Esophagus squamous epithelium (tissue), 4 donors: ENCODE results near the gene NBL1.

Experiments used
- POLR2A ChIP-seq, 4 donors: fragments of 450-650 bp; IDR thresholded peaks; one replicate each; pipeline ENCODE4 v1.6.1; 2017; ENCODE audit warnings: antibody characterized with exemption in 4 of 4, mild to moderate bottlenecking in 4 of 4, moderate library complexity in 3 of 4
- TF ChIP-seq, protein P1 (sequence below), 6 experiments: fragments of 450-650 bp in 4 of 6; fragments of 200-600 bp in 2 of 6; sonication (generic) in 2 of 6; IDR thresholded peaks; one replicate each; pipeline ENCODE4 v1.5.1; 2016 to 2019; ENCODE audit warnings: antibody characterized with exemption in 6 of 6, mild to moderate bottlenecking in 4 of 6, moderate library complexity in 4 of 6

DNA sequence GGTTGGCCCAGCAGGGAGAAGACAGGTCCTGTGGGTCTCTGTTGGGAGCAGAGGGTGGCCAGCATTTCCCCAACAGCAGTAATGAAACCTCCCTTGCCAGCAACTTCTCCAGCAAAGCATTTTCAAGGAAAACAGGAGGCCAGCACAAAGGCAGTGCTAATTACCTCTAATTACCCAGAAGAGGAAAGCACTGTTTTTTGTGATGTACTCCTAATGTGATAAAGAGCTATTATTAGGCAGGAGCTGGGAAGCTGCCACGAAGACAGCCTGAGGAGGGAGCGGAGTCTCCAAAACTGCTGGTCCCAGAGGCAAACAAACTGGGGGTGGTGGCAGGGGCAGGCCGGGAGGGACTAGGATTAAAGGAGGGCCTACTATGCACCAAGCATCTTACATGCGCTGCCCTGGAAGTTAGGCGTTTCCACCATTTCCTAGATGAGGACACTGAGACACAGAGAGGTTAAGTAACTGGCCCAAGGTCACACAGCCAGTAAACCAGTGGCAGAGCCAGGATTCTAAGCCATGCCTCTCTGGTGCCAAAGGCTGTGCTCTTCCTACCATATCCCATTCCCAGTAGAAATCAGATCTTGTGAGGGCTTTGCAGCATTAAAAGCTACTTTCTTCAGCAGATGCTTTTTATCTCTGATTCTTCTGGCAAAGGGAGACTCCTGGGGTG lies 45.1 kb downstream of the NBL1 start:
- TF ChIP-seq, protein P1, sequence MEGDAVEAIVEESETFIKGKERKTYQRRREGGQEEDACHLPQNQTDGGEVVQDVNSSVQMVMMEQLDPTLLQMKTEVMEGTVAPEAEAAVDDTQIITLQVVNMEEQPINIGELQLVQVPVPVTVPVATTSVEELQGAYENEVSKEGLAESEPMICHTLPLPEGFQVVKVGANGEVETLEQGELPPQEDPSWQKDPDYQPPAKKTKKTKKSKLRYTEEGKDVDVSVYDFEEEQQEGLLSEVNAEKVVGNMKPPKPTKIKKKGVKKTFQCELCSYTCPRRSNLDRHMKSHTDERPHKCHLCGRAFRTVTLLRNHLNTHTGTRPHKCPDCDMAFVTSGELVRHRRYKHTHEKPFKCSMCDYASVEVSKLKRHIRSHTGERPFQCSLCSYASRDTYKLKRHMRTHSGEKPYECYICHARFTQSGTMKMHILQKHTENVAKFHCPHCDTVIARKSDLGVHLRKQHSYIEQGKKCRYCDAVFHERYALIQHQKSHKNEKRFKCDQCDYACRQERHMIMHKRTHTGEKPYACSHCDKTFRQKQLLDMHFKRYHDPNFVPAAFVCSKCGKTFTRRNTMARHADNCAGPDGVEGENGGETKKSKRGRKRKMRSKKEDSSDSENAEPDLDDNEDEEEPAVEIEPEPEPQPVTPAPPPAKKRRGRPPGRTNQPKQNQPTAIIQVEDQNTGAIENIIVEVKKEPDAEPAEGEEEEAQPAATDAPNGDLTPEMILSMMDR (IDR thresholded peaks at IDR 0.05) = no peak
- TF ChIP-seq POLR2A (IDR thresholded peaks at IDR 0.05) = no peak
